ENCODE results near the gene PRUNE2.

GRCh38 chr9:76707510-76707909 is 198.4 kb downstream of the PRUNE2 start:
- TF ChIP-seq POLR2AphosphoS5 (IDR thresholded peaks at IDR 0.05; ENCODE audit: low read depth): no peak
- TF ChIP-seq CTCF (IDR thresholded peaks at IDR 0.05; ENCODE audit: insufficient read depth, low read length): no peak

Measured in HL-60 (cell line).